ENCODE measurements around the gene SUN1.
"Not testable (repeated sequence)": the region's sequence is repeated elsewhere in the genome, so short reads cannot be mapped to it uniquely, and the experiment has no call there.

Gene SUN1

DNA sequence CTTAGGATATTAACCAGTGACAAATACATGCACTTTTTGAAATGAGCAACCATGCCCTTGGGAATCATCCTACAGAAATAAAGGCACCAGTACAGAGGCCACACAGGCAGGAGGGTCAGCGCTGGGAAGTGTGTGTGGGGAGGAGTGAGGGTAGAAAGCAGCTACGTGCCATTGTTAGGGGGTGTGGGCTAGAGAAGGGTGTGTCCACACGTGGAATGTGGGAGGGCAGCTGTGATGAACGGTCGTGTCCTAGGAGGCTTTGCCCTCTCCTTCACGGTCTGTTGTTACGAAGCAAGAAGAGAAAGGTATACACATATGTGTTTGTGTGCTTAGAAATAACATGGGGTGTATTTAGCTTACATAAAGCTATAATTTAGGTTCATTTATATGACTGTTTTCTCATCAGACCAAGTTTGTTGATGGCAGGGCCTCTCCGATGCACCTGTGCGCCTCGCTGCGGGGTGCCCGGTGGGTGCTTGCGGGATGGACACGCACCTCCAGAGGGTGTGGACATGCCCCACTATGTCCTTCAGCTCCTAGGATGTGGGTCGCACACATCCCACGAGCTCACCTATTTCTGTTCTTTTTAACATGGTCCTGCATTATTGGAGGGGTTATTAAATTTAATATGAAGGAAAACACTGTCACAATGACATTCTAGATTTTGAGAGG, 27.2 kb downstream of the SUN1 start:
- no peak for DNase-seq

- no peak for DNase-seq
These were observed 27.9 kb downstream of the SUN1 start for GRCh38 chr7:860149-860548.

DNA sequence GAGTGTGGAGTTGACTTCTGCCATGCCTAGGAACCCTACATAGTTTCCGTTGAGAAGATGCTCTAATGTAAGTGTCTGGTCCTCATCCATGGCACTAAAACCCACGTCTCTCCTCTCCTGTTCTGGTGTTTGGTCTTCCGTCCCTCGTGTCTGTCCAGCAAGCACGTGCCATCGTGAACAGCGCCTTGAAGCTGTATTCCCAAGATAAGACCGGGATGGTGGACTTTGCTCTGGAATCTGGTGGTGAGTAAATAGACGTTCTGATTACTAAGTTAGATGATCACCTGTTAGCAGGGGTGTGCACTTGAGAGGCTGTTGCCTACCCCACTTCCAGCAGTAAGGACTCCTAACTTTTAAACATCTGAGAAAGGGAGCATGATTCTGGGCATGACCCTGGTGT, 28.9 kb downstream of the SUN1 start:
- DNase-seq = no peak

- DNase-seq = no peak
These were observed 29.9 kb downstream of the SUN1 start for GRCh38 chr7:862157-862556.

DNA sequence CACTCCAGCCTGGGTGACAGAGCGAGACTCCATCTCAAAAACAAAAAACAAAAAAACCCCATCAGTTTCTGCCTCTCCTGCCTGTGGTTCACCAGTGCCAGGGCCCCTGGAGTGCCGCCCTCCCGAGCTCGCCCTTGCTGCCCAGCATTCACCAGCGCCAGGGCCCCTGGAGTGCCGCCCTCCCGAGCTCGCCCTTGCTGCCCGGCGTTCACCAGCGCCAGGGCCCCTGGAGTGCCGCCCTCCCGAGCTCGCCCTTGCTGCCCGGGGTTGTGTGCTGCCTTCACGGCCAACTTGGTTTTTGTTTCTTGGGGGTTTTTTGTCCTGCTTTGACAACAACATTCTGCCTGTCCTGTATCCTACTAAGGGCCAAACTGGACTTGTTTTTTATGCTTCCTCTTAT, 30.8 kb downstream of the SUN1 start:
- no peak for DNase-seq

DNA sequence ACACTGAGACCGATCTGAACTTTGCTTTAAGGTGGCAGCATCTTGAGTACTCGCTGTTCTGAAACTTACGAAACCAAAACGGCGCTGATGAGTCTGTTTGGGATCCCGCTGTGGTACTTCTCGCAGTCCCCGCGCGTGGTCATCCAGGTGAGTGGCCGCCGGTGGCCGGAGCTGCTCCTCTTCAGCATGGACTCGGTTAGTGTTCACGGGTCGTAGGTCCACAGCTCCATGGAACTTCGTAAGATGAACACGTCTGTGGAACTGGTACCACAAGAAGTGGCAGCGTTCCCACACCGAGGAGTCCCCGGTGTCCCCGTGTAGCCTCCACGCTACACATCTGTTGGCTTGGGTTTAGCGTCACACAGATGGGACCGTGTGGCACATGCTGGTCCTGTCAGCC, 33.6 kb downstream of the SUN1 start:
- DNase-seq = no peak

- no peak for DNase-seq
These were observed 34.7 kb downstream of the SUN1 start for GRCh38 chr7:867001-867405.

DNA sequence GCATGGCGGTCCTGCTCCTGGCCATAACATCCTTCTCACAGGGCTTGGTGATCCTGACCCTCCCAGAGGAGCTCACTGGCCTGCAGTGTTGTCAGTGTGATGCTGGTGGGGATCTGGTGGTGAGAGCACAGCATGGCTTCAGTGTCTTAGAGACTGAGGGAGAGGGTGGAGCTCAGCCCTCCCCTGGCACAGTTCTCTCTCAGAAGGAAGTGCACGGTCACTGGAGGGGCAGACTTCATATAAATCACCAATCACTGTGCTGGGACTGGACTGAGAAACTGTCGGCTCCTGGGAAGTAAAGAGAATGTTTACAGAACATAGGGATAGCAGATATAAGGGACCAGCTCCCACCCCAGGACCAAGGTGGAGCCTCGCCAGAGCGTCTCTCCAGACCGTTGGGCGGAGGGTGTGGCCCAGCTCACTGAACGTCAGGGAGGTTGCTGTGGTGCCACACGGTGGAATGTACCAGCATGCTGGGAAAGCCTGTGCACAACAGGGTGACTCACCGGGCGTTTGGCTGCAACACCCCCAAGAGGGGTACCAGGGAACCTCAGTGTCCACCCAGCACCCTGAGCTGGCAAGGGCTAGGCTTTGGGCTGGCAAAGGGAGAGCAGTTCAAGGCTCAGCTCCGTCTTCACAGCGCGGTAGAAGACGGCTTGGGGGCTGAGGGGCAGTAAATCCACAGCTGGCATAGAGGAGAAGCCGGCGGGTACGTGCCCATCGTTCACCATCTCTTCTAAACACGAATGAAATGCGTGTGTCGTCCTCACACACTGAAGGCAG, 35.3 kb downstream of the SUN1 start:
- DNase-seq = no peak

DNA sequence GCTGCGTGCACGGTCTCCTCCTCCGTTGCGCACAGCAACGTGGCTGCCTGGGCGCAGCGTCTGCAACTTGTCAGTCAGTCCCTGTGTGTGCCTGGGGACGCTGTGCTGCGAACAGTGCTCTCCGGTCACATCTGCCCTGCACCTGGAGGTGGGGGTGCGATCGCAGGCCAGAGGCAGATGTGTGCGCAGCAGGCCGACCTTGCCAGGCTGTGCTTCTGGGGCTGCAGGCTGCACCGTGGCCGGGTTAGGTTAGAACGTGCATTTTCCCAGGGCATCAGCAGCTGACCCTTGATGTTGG, 35.9 kb downstream of the SUN1 start:
- no peak for DNase-seq

GRCh38 chr7:869348-869747, 37.1 kb downstream of the SUN1 start:
- DNase-seq = no peak

DNA sequence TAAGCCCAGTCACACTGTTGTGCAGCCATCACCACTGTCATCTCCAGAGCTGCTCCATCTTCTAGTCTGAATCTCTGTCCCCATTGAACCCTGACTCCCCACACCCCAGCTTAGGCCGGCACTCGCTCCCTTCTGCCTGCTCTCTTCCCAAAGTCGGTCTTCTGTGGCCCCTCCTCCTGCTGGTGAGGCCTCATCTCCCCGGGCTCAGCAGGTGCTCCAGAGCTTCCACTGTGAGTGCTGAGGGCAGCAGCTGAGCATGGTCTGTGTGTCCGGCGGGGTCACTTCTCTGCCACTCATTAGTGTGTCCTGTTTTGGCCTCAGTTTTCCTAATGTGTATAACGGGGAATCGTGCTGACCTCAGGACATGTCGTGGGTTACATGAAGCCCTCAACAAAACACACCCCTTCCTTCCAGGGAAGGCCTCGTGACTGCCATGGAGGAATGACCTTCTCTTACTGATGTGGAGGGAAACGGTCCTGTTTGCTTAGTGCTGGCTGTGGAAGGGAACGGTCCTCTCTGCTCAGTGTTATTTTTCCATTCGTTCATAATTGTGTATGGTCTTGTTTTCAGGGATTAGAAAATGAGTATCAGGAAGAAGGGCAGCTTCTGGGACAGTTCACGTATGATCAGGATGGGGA, 39.7 kb downstream of the SUN1 start:
- DNase-seq = no peak

- DNase-seq = not testable (repeated sequence)
These were observed 40.4 kb downstream of the SUN1 start for GRCh38 chr7:872685-873084.

- DNase-seq = peak; percentile 73 to 74
These were observed 41.2 kb downstream of the SUN1 start for GRCh38 chr7:873367-874002.

DNA sequence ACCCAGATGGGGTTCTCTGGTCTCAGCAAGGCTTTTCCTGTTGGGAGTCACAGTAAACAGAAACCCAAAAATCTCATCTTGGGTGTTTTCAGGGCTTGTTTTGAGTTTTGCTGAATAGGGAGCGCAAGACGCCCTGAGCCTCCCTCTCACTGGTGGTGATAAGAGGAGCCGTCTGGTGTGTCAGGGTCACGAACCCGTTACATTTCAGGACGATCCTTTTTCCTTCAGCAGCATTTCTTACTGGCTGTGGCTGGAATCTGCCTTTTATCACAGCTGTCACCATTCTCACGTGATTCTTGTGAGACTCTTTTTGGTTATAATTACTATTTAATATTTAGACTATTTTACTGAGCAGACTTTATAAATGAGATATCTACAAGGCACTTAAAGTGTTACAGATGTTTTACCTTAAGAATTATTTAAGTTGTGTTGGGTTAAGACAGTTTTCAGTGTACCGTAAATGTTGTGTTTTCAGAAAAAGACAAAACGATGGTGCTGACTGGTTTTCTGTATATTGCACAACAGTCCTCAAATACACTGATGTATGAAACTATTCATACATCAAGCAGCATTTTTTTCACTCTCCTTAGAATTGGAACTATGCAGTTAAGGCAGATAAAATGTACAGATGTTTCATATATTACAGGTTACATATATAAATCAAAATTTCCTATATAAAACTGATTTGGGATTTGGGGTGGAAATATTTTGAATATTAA, 41.9 kb downstream of the SUN1 start:
- DNase-seq = no peak

DNA sequence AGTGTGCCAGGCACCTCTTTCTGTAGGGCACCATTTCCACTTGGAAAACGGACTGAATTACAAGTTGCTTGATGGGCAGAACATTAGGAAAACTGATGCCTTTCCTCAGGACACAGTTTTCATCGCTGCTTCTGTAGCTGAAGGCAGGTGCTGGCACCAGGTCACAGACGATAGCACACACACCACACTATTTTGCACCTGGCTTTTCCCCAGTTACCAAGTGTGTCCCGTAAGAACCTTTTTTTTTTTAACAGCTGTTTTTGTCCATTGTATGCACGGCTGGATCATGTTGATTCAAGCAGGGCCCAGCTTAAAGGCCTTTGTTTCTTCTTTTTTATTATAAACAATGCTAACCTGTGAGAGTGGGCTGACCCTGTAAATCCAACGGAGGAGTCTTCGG, 42.8 kb downstream of the SUN1 start:
- no peak for DNase-seq

DNA sequence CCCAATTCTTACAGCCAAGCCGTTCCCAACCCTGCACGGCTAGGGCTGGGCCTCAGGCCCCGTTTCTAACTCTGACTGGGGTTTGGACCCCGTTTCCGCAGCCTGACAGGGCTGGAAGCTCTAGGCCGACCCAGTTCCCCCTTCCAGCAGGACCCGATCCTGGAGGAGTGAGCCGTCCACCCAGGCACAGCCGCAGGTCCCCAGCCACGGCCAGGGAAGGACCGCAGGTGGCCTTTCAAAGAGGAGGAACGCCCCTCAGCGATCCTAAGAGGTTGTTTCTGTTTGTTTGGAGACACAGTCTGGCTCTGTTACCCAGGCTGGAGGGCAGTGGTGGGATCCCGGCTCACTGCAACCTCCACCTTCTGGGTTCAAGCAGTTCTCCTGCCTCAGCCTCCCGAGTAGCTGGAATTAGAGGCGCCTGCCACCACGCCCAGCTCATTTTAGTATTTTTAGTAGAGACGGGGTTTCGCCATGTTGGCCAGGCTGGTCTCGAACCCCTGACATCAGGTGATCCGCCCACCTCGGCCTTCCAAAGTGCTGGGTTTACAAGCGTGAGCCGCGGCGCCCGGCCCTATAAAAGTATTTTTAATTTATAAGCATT, 43.3 kb downstream of the SUN1 start:
- DNase-seq = no peak

- peak; percentile 93 to 96 for DNase-seq
These were observed 44.0 kb downstream of the SUN1 start, which contains the start of gene GET4 for GRCh38 chr7:876077-876971. Gene GET4, plus strand, starts transcription at chr7:876554. Its CDS starts 92 bp downstream, at chr7:876646.

- DNase-seq = no peak
These were observed 44.7 kb downstream of the SUN1 start for GRCh38 chr7:876972-877311.

GRCh38 chr7:877312-878232, 45.3 kb downstream of the SUN1 start:
- DNase-seq = no peak

- DNase-seq = no peak
These were observed 46.8 kb downstream of the SUN1 start for GRCh38 chr7:879093-879492.

GRCh38 chr7:879706-880105, 47.4 kb downstream of the SUN1 start:
- DNase-seq = no peak

All from stimulated activated CD4-positive, alpha-beta T cell treated with anti-CD3 and anti-CD28 coated beads, Interleukin-2, amount 100 ng/mL, for 24 hours (primary cell).